Activated T-helper 1 cell treated with anti-CD3 and anti-CD28 coated beads, Interleukin-12 subunit alpha, Interleukin-12 subunit beta, Interleukin-2, Interleukin-4 antibody, amounts not matched to agents 30 ng/mL and 10 ng/mL and 1 ng/mL, durations not matched to agents 14 hours and 24 hours and 36 hours (primary cell): ENCODE results near the gene TEAD1. TPM values are rescaled to one million over a fixed set of nuclear protein-coding genes. Genes with fewer than 3 reads are reported as not detected.

ENCODE experiments used
- DNase-seq: peaks from one replicate; pipeline ENCODE4 v3.0.0; 2021; ENCODE audit warnings: low spot score
- H3K27ac Mint-ChIP-seq: one replicate; pipeline ENCODE4 v1.8.0; 2021; ENCODE audit warnings: mild to moderate bottlenecking, mixed read lengths
- H3K27me3 Mint-ChIP-seq: one replicate; pipeline ENCODE4 v1.8.0; 2022; ENCODE audit warnings: mild to moderate bottlenecking, moderate library complexity, mixed read lengths; ENCODE audit not compliant: insufficient read depth
- H3K36me3 Mint-ChIP-seq: one replicate; pipeline ENCODE4 v1.8.0; 2021; ENCODE audit warnings: low read depth, mixed read lengths
- H3K4me1 Mint-ChIP-seq: one replicate; pipeline ENCODE4 v1.8.0; 2021; ENCODE audit warnings: low read depth, mixed read lengths
- H3K4me3 Mint-ChIP-seq: one replicate; pipeline ENCODE4 v1.8.0; 2021; ENCODE audit warnings: mild to moderate bottlenecking, moderate library complexity, mixed read lengths
- H3K9me3 Mint-ChIP-seq: one replicate; pipeline ENCODE4 v1.8.0; 2021; ENCODE audit warnings: mixed read lengths
- intact Hi-C: fragments of 100-400 bp; cut with micrococcal nuclease; formaldehyde crosslinking; loops from one replicate; pipeline ENCODE4 v1.15.1; 2024
- total RNA-seq: library from RNA; stranded (reverse); gene quantifications from 2 replicates; pipeline ENCODE4 v1.2.3, GENCODE V29; 2022

The TEAD1 gene
- total RNA-seq, 1 donor from 2014 or later = 0.41 TPM

DNA sequence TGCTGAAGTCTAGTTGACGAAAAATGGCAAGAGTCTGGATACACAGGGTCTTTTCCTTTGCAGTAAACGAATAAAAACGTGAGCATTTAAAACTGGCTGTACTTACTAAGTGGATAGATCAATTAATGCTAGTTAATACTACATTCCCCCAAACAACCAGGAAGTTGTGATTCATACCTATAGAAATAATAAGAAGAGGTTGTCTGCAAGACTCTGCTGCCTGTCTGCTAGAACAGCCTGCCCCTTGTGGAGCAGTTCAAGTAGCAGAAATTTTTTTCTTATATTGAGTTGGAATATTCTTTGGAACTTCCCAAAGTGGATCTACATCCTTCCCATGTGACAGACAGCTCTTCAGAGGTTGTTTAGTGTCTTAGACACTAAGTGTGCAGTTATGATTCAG lies 86.8 kb downstream of the TEAD1 start:
- no peak overlapping the region for H3K27ac Mint-ChIP-seq
- no peak for DNase-seq
- H3K4me1 Mint-ChIP-seq = no peaks in the 10 kb centered on the region
- no peaks in the 10 kb centered on the region for H3K36me3 Mint-ChIP-seq
- no peaks in the 10 kb centered on the region for H3K9me3 Mint-ChIP-seq
- H3K27me3 Mint-ChIP-seq = peaks cover 9% of the 10 kb centered on the region
- H3K4me3 Mint-ChIP-seq = no peak overlapping the region
- intact Hi-C loops = no loop called here

DNA sequence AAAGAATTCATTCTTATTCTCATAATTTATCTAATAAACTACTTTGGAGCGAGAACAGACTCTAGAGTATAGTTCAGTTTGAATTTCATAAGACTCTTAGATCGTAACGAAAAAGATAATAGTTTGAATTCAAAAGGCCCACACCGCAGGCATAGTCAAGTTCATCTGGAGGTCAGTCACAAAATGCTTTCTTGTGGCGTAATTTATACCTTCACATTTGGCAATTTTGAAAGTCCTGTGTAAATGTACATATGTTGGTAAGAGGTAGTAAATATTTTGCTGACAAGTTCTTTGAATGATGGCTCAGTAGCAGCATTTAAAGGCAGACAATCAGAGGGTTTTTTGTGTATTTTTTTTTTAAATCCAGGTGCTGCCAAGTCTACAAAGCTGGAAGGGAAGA lies 88.1 kb downstream of the TEAD1 start:
- H3K27me3 Mint-ChIP-seq = peaks cover 6% of the 10 kb centered on the region
- H3K4me3 Mint-ChIP-seq = no peak overlapping the region
- no peaks in the 10 kb centered on the region for H3K9me3 Mint-ChIP-seq
- no peaks in the 10 kb centered on the region for H3K36me3 Mint-ChIP-seq
- no peak for DNase-seq
- intact Hi-C loops = no loop called here
- H3K27ac Mint-ChIP-seq = no peak overlapping the region
- no peaks in the 10 kb centered on the region for H3K4me1 Mint-ChIP-seq

DNA sequence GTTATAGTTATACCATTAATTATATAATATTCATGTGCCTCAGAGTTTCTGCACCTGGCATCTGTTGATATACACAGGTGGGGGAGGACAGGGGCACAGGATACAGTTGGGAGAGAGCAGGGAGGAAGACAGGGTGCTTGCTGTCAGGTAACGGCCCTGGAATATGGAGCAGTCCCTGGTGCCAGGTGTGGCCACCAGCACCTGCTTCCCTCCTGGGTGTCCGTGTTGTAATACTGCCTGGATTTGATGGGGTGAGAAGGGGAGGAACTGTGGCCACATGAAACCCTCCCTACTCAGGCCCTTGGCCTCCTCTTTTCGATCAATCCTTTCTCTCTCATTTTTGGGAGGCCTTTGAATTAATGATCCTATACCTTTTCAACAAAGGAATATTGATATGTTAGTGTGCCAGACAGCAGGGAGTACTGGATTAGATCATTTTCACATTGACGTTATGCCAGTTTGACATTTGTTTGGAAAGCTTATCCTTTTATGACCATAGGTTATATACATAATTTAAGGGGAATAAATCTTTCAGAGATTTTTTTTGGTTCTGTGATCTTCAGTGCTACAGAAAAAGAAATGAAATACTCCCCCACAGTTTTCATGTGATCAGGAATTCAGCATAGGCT lies 88.6 kb downstream of the TEAD1 start:
- no peak overlapping the region for H3K27ac Mint-ChIP-seq
- H3K4me1 Mint-ChIP-seq = no peaks in the 10 kb centered on the region
- peaks cover 6% of the 10 kb centered on the region for H3K27me3 Mint-ChIP-seq
- intact Hi-C loops = no loop called here
- no peaks in the 10 kb centered on the region for H3K36me3 Mint-ChIP-seq
- no peaks in the 10 kb centered on the region for H3K9me3 Mint-ChIP-seq
- no peak for DNase-seq
- H3K4me3 Mint-ChIP-seq = no peak overlapping the region

DNA sequence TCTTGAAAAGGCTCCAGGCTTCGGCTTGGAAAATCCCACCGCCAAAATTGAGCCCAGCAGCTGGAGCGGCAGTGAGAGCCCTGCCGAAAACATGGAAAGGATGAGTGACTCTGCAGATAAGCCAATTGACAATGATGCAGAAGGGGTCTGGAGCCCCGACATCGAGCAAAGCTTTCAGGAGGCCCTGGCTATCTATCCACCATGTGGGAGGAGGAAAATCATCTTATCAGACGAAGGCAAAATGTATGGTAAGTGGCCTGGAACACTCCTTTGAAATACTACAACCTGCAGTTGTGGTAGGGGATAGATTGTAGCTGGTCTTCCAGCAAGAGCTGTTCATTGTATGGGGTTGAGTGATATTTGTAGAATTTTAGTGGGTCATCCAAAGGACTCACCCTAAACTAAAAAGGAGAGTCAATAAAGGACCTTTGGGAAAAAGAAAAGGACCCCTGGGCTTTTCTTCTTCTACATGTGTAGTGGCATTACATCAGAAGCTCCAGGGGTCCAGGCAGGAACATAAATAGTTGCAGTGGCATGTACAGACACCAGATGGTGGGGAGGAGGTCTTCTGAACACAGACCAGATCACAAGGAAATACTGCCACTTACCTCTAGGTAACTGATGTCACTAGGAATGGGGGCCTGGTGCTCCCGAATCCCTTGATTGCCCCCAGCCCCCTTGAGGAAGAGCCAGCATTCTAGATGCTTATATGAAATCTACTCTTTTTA lies 90.1 kb downstream of the TEAD1 start:
- Mint-ChIP-seq H3K27me3 (peaks cover 3% of the 10 kb centered on the region), H3K4me1 (no peaks in the 10 kb centered on the region), H3K4me3 (no peak overlapping the region), H3K9me3 (no peaks in the 10 kb centered on the region), H3K36me3 (no peaks in the 10 kb centered on the region), H3K27ac (no peak overlapping the region)
- intact Hi-C loops = no loop called here
- DNase-seq = no peak

DNA sequence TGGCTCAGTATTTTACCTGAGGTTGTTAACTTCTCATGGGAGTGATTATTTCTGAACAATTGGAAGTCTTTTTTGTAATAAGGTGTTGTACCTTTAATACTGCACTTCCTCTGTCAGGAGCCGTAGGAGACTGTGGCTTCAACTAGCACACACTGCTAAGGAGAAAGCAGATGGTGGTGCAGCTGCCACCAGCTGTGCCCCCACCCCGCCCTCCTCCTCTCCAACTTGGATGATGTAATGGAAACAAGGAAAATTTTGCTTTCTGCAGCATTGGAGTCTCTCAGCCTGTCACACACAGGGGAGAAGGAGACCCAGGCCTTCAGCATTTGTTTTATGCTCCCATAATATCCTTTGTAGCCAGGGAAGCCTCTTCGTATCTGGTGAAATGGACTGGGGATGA lies 91.2 kb downstream of the TEAD1 start:
- H3K36me3 Mint-ChIP-seq = no peaks in the 10 kb centered on the region
- peaks cover 3% of the 10 kb centered on the region for H3K27me3 Mint-ChIP-seq
- no peak for DNase-seq
- no peak overlapping the region for H3K27ac Mint-ChIP-seq
- intact Hi-C loops = no loop called here
- H3K9me3 Mint-ChIP-seq = no peaks in the 10 kb centered on the region
- no peak overlapping the region for H3K4me3 Mint-ChIP-seq
- no peaks in the 10 kb centered on the region for H3K4me1 Mint-ChIP-seq

DNA sequence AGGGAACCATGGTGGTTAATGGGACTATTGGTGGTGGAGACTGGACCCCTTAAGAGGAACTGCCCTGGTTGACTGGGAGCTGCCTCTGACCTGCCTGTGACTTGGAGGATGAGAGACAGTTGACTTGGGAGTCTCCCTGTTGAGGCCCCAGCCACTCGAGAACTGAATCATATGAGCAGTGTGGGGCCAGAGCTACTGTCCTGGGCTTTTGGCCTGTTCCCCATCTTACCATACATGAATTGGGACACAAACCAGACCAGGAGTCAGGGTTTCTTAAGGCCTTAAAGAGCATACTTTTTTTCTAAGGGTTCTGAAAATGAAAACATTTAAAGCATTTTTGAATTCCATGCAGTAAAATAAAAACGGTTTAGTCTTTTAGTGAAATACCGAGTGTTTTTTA lies 92.8 kb downstream of the TEAD1 start:
- intact Hi-C loops = no loop called here
- Mint-ChIP-seq H3K27me3 (peaks cover 3% of the 10 kb centered on the region), H3K36me3 (no peaks in the 10 kb centered on the region), H3K4me1 (peaks cover 2% of the 10 kb centered on the region), H3K9me3 (no peaks in the 10 kb centered on the region), H3K4me3 (no peak overlapping the region), H3K27ac (no peak overlapping the region)
- no peak for DNase-seq

DNA sequence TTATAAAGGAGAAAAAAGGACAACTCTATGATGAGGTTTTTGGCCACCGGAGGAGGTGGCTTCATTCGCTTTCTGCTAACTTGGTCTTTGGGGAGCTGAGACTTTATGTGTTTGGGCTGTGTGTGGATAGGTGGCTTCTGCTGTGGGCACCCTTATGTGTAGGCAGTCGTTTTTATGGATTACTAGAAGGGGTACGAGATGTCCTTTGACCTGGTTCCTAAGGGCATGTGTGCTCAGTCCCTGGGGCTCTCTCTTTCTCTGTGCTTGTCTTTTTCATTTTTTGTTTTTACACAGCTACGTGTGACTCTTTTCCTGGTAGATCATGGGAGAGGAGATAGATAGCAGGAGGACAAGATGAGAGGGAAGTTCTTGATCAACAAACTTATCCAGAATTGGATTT lies 93.4 kb downstream of the TEAD1 start:
- H3K9me3 Mint-ChIP-seq = no peaks in the 10 kb centered on the region
- no peak for DNase-seq
- no peaks in the 10 kb centered on the region for H3K36me3 Mint-ChIP-seq
- intact Hi-C loops = no loop called here
- peaks cover 5% of the 10 kb centered on the region for H3K27me3 Mint-ChIP-seq
- no peak overlapping the region for H3K4me3 Mint-ChIP-seq
- peaks cover 6% of the 10 kb centered on the region for H3K4me1 Mint-ChIP-seq
- H3K27ac Mint-ChIP-seq = no peak overlapping the region

DNA sequence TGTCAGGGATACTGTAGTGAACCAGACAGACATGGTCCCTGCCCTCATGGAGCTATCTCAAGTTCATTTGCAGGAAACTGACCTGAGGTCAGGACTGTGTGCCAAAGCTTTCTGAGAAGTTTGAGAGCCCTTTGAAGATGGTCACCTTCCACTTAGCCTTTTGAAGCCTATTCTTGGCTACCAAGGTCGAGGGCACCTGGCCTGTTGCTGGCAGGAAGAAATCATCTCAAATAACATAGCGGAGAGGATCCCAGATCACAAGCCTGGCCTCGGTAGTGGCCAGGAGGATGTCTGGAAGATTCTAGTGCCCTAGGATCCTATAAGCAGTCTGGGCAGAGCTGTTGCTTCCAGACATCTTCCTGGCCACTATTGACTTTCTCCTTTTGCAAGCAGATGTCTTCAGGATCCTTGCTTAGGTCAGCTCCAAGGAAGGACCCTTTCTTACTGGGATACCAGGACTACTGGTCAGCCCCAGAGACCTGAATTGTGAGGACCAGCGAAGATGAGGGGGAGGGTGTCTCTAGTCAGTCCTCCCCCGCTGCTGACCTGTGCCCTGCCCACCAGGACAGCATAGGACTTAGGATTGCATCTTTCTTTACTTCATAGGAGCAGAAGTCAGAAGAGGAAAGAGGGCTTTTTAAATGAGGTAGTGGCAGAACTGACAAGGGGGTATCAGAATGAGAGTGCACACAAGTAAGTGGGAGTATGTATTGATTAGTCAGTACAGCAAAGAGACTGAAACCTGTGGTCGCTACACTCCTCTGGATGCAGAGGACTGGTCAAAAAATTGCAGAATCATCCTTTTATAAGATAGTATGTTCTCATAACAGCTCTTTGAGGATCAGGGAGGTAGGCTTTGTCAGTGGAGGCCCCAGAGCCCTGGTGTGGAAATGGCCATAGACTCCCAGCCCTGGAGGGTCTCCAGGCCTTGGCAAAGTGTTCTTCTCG lies 94.8 kb downstream of the TEAD1 start:
- Mint-ChIP-seq H3K36me3 (no peaks in the 10 kb centered on the region), H3K4me1 (peaks cover 6% of the 10 kb centered on the region), H3K27ac (no peak overlapping the region), H3K9me3 (no peaks in the 10 kb centered on the region), H3K27me3 (peaks cover 9% of the 10 kb centered on the region), H3K4me3 (no peak overlapping the region)
- DNase-seq = no peak
- intact Hi-C loops = loop anchor here (1.0 kb wide), 1 partner anchor 42 kb away; no protein-coding TSS in a partner anchor

DNA sequence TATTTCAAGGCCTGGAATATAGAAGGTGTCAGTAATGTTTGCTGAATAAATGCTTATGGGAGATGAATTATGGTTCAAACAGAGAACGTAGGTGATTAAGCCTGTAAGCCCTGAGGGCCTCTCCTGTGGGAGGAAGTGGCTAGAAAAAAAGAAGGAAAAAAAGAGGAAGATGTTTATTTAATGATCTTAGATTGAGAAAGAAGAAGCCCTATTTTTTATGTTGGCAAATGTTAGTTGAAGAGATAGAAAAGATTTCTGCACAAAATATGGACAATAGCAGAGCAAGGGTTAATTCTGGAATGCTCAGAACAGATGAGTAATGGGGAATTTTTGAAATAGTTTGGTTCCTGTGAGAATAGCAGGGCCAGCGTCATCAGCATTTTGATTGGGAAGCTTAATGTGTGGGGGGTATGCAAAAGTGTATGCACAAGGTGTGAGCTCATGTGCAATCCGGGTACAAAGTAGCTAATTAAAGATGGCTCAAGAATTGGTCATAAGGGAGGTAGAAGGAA lies 95.7 kb downstream of the TEAD1 start:
- Mint-ChIP-seq H3K4me3 (no peak overlapping the region), H3K27ac (no peak overlapping the region), H3K4me1 (peaks cover 6% of the 10 kb centered on the region), H3K27me3 (peaks cover 7% of the 10 kb centered on the region), H3K9me3 (no peaks in the 10 kb centered on the region), H3K36me3 (no peaks in the 10 kb centered on the region)
- intact Hi-C loops = no loop called here
- no peak for DNase-seq

DNA sequence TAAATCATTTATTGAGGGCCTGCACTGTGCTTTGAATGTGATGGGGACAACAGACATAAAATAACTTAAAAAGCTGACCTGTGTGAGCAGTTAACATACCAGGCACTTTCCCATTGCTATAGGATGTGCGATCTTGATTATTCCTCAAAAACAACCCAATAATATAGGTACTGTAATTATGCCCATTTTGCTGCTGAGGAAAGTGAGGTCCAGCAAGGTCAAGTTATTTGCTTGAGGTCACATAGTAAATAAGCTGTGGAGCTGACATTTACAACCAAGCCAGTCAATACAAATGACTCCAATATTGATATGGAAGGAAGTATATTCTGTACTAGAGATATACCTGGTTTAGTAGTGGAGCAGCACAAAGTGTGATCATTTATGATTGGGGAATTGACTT lies 96.2 kb downstream of the TEAD1 start:
- Mint-ChIP-seq H3K27me3 (peaks cover 8% of the 10 kb centered on the region), H3K9me3 (no peaks in the 10 kb centered on the region), H3K27ac (no peak overlapping the region), H3K4me3 (no peak overlapping the region), H3K36me3 (no peaks in the 10 kb centered on the region), H3K4me1 (peaks cover 6% of the 10 kb centered on the region)
- no peak for DNase-seq
- intact Hi-C loops = no loop called here

DNA sequence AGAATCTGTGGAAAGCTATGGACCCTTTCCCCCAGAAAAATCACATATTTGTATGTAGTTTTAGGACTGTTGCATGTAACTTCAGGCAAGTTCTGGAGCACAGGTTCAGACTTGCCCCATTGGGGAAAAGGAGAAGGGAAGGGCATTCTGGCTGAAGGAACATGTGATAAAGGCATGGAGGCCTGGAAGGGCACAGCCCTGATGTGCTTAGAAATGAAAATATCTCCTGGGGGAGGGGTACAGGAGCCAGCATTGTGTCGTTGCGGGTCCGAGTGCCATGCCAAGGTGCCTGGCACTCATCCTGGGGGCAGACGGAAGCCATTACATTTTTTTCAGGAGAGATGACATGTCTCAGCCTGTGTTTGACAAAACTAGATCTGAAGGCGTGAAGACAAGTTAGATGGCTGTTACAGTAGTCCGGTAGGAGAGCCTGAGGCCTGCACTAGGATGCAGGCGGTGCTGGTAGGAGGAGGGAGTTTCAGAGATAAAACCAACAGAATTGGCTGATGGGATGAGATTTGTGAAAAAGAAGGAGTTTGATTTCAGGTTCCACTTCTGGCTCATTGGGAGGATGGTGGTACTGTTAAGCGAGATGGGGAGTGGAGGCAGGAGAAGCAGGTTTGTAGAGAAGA lies 96.9 kb downstream of the TEAD1 start:
- H3K4me1 Mint-ChIP-seq = peaks cover 6% of the 10 kb centered on the region
- DNase-seq = no peak
- no peaks in the 10 kb centered on the region for H3K36me3 Mint-ChIP-seq
- intact Hi-C loops = no loop called here
- no peak overlapping the region for H3K4me3 Mint-ChIP-seq
- peaks cover 8% of the 10 kb centered on the region for H3K27me3 Mint-ChIP-seq
- H3K27ac Mint-ChIP-seq = no peak overlapping the region
- no peaks in the 10 kb centered on the region for H3K9me3 Mint-ChIP-seq

DNA sequence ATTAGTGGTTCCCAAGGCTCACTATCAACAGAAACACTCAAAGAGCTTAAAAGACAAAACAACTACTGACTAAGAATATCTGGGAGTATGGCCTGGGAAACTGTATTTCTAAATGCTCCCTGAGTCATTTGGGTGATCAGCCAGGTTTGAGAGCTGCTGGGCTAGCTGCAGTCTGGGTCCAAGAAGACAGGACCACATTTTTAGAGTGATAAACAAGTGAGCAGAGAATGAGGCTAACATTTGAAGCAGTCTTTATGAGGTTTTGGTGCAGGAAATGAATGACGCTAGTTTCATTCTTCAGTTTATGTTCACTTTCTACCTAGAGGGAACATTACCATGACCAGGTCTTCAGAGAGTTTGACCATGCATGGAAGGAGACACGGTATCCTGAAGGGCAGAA lies 97.7 kb downstream of the TEAD1 start:
- Mint-ChIP-seq H3K36me3 (no peaks in the 10 kb centered on the region), H3K4me1 (peaks cover 6% of the 10 kb centered on the region), H3K27ac (no peak overlapping the region), H3K27me3 (peaks cover 8% of the 10 kb centered on the region), H3K4me3 (no peak overlapping the region), H3K9me3 (no peaks in the 10 kb centered on the region)
- DNase-seq = no peak
- intact Hi-C loops = no loop called here
